ENCODE measurements around the gene ZSCAN21.

The ZSCAN21 gene

DNA sequence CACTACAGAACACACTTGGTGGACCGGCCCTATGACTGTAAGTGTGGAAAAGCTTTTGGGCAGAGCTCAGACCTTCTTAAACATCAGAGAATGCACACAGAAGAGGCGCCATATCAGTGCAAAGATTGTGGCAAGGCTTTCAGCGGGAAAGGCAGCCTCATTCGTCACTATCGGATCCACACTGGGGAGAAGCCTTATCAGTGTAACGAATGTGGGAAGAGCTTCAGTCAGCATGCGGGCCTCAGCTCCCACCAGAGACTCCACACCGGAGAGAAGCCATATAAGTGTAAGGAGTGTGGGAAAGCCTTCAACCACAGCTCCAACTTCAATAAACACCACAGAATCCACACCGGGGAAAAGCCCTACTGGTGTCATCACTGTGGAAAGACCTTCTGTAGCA lies 14.6 kb downstream of the ZSCAN21 start:
- no peak overlapping the region for H3K4me3 ChIP-seq (ENCODE audit: low read depth, low read length)
- TF ChIP-seq, protein P1, sequence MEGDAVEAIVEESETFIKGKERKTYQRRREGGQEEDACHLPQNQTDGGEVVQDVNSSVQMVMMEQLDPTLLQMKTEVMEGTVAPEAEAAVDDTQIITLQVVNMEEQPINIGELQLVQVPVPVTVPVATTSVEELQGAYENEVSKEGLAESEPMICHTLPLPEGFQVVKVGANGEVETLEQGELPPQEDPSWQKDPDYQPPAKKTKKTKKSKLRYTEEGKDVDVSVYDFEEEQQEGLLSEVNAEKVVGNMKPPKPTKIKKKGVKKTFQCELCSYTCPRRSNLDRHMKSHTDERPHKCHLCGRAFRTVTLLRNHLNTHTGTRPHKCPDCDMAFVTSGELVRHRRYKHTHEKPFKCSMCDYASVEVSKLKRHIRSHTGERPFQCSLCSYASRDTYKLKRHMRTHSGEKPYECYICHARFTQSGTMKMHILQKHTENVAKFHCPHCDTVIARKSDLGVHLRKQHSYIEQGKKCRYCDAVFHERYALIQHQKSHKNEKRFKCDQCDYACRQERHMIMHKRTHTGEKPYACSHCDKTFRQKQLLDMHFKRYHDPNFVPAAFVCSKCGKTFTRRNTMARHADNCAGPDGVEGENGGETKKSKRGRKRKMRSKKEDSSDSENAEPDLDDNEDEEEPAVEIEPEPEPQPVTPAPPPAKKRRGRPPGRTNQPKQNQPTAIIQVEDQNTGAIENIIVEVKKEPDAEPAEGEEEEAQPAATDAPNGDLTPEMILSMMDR (IDR thresholded peaks at IDR 0.05; ENCODE audit: insufficient read depth, low read depth, low read length, missing control alignments) = no peak
- no peak for DNase-seq (ENCODE audit: low read depth)

DNA sequence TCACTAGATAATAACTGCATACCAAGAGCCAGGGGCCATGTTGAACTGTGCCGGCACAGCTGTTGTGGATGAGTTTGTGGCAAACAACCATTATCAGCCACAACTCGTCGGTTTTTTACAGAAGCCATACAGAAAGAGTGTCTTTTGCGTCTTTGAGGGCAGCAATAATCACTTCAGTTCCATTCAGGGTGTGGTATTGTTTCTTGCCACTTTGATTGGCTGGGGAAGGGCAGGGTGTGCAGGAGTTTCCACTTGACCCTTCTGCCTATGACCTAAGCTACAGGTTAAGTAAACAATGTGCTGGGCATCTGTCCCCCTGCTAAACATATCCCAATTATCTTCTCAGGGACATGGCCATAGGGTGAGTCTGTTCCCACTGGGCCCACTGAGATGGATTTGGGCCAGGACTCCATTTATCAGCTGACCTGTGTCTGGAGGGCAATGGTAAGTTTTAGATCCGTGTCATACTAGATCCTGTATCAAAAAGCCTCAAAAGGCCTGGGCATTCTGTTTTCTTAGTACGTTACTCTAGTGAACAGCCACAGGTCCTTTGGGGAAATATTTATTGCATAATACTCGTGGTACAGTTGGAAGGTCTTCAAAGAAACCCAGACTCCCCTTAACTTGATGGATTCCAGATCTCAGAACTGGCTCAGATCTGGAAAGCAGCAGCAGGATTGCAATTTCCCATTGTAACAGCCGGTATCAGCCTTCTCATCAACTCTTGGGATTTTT lies 16.0 kb downstream of the ZSCAN21 start:
- TF ChIP-seq, protein P1 (IDR thresholded peaks at IDR 0.05; ENCODE audit: insufficient read depth, low read depth, low read length, missing control alignments) = no peak
- DNase-seq (ENCODE audit: low read depth) = no peak
- H3K4me3 ChIP-seq (ENCODE audit: low read depth, low read length) = no peak overlapping the region

DNA sequence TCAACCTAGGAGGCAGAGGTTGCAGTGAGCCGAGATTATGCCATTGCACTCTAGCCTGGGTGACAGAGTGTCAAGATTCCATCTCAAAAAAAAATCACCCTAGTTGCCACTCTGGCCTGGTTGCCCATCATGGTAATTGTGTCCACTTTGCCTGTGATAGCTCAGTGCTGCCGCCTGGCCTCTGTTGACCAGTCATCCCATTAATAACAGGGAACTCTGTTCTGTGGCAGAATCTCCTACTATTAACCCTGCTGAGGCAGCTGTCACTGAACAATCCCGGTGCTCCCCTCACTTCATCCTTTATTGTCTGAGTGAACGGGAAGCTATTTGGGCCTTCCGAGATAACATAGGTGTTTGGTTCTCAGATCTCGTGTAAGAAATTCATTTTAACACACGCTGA lies 17.4 kb downstream of the ZSCAN21 start:
- no peak overlapping the region for H3K4me3 ChIP-seq (ENCODE audit: low read depth, low read length)
- TF ChIP-seq, protein P1 (IDR thresholded peaks at IDR 0.05; ENCODE audit: insufficient read depth, low read depth, low read length, missing control alignments) = no peak
- no peak for DNase-seq (ENCODE audit: low read depth)

DNA sequence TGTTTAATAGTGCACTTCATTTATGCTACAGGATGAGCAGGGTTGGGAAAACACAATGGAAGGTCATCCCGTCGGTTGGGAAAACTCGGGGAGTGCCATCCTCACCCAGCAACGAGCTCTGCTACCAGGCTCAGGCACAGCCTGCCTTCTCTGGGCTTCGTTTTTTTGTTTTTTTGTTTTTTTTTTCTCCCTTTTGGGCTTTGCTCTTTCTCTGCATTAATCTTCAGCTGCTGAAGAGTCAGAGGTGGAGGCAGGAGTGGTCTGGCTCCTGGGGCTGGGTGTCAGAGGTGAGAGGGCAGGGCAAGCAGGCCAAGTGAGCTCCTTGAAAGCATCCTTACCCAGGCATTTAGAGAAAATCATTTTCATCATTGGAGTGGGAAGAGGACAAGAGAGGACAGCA lies 20.4 kb downstream of the ZSCAN21 start:
- no peak overlapping the region for H3K4me3 ChIP-seq (ENCODE audit: low read depth, low read length)

DNA sequence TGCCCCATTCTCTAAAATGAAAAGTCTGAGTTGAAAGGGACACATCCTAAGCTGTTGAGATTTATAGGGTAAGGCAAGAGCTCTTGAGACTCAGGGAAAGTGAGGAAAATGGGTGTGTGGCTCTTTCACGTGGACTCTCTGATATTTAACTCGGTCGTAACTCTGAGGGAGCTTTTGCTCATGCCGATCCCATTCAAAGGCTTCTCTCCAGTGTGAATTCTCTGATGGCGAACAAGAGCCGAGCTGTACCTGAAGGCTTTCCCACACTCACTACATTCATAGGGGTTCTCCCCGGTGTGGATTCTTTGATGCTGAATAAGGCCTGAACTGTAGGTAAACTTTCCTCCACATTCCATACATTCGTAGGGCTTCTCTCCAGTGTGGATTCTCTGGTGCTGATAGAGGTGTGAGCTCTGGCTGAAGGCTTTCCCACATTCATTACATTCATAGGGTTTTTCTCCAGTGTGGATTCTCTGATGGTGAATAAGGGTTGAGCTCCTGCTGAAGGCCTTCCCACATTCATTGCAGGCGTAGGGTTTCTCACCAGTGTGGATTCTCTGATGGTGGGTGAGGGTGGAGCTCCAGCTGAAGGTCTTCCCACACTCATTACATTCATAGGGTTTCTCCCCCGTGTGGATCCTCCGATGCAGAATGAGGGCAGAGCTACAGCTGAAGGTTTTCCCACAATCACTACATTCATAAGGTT lies 21.6 kb downstream of the ZSCAN21 start:
- no peak overlapping the region for H3K4me3 ChIP-seq (ENCODE audit: low read depth, low read length)
- no peak for DNase-seq (ENCODE audit: low read depth)
- TF ChIP-seq, protein P1 (IDR thresholded peaks at IDR 0.05; ENCODE audit: insufficient read depth, low read depth, low read length, missing control alignments) = no peak

More for the DNA sequence above, 20.4 kb downstream of the ZSCAN21 start:
- no peak for DNase-seq (ENCODE audit: low read depth)
- TF ChIP-seq, protein P1 (IDR thresholded peaks at IDR 0.05; ENCODE audit: insufficient read depth, low read depth, low read length, missing control alignments) = no peak

DNA sequence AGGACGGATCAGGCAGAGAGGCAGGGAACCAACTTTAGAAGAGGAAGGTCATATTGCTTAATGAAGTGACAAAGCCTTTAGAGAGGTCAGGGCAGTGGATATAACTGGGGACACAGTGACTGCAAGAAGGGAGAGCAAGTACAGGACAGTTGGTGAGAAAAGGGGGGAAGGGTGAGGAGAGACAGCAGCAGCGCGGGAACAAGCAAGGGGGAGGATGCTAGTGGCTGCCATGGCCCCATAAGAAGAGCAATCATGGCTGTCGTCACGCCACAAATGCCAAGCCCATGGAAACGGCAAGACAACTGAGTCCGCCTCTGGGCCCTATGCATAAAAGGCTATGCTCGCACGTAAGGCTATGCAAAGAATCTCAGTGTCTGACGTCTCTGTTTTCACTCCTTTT lies 22.9 kb downstream of the ZSCAN21 start:
- TF ChIP-seq, protein P1 (IDR thresholded peaks at IDR 0.05; ENCODE audit: insufficient read depth, low read depth, low read length, missing control alignments) = no peak
- no peak overlapping the region for H3K4me3 ChIP-seq (ENCODE audit: low read depth, low read length)
- DNase-seq (ENCODE audit: low read depth) = no peak

Measured in GM12865 (cell line).